ENCODE results near the gene UGGT1.

- TF ChIP-seq POLR2A (IDR thresholded peaks at IDR 0.05; ENCODE audit: low read length), result no peak
- TF ChIP-seq, protein P1, sequence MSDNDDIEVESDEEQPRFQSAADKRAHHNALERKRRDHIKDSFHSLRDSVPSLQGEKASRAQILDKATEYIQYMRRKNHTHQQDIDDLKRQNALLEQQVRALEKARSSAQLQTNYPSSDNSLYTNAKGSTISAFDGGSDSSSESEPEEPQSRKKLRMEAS (IDR thresholded peaks at IDR 0.05), result no peak
- TF ChIP-seq, protein P2, sequence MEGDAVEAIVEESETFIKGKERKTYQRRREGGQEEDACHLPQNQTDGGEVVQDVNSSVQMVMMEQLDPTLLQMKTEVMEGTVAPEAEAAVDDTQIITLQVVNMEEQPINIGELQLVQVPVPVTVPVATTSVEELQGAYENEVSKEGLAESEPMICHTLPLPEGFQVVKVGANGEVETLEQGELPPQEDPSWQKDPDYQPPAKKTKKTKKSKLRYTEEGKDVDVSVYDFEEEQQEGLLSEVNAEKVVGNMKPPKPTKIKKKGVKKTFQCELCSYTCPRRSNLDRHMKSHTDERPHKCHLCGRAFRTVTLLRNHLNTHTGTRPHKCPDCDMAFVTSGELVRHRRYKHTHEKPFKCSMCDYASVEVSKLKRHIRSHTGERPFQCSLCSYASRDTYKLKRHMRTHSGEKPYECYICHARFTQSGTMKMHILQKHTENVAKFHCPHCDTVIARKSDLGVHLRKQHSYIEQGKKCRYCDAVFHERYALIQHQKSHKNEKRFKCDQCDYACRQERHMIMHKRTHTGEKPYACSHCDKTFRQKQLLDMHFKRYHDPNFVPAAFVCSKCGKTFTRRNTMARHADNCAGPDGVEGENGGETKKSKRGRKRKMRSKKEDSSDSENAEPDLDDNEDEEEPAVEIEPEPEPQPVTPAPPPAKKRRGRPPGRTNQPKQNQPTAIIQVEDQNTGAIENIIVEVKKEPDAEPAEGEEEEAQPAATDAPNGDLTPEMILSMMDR (IDR thresholded peaks at IDR 0.05), result no peak
- TF ChIP-seq CBX8 (IDR thresholded peaks at IDR 0.05), result no peak
- no peak for TF ChIP-seq MYC (IDR thresholded peaks at IDR 0.05; ENCODE audit: borderline replicate concordance, low read length)
- TF ChIP-seq JUN (IDR thresholded peaks at IDR 0.05), result no peak
- no peak for TF ChIP-seq RARB (CRISPR knock-in tag; IDR thresholded peaks at IDR 0.05)
- no peak for TF ChIP-seq SREBF2 (IDR thresholded peaks at IDR 0.05)
These were observed 147.1 kb downstream of the UGGT1 start for GRCh38 chr2:128237911-128238697.

Measured in A549 (cell line).